GM21528 (cell line): ENCODE data around the gene PI4KA.
"Not testable (repeated sequence)": the region's sequence is repeated elsewhere in the genome, so short reads cannot be mapped to it uniquely, and the experiment has no call there.

ENCODE experiments used
- ATAC-seq: cut with Tn5 transposase; IDR thresholded peaks from one replicate; pipeline ENCODE4 v1.9.1; 2021; ENCODE audit warnings: mild to moderate bottlenecking, moderate library complexity; ENCODE audit not compliant: unreplicated experiment, low FRiP score

Gene PI4KA

GRCh38 chr22:20702546-20703413 is 155.8 kb downstream of the PI4KA start:
- peak; percentile 80 for ATAC-seq

GRCh38 chr22:20702175-20702545 is 156.5 kb downstream of the PI4KA start:
- ATAC-seq, result peak; percentile 24

GRCh38 chr22:20701680-20702136 is 156.9 kb downstream of the PI4KA start:
- ATAC-seq, result peak; percentile 15

- ATAC-seq, result not testable (repeated sequence)
Observed at GRCh38 chr22:20700347-20700746, 158.3 kb downstream of the PI4KA start.

GRCh38 chr22:20699856-20700255 is 158.8 kb downstream of the PI4KA start:
- ATAC-seq, result not testable (repeated sequence)

GRCh38 chr22:20697481-20698113 is 161.0 kb downstream of the PI4KA start:
- not testable (repeated sequence) for ATAC-seq

- not testable (repeated sequence) for ATAC-seq
Observed at GRCh38 chr22:20696056-20696455, 162.6 kb downstream of the PI4KA start.

- not testable (repeated sequence) for ATAC-seq
Observed at GRCh38 chr22:20695205-20695604, 163.4 kb downstream of the PI4KA start.

GRCh38 chr22:20694256-20694655 is 164.4 kb downstream of the PI4KA start:
- ATAC-seq, result not testable (repeated sequence)

- ATAC-seq, result not testable (repeated sequence)
Observed at GRCh38 chr22:20692926-20693325, 165.7 kb downstream of the PI4KA start.

GRCh38 chr22:20690586-20691317 is 167.9 kb downstream of the PI4KA start:
- not testable (repeated sequence) for ATAC-seq

- not testable (repeated sequence) for ATAC-seq
Observed at GRCh38 chr22:20687356-20688172, 171.0 kb downstream of the PI4KA start.

- not testable (repeated sequence) for ATAC-seq
Observed at GRCh38 chr22:20685764-20686163, 172.8 kb downstream of the PI4KA start.

- ATAC-seq, result not testable (repeated sequence)
Observed at GRCh38 chr22:20678792-20679435, 179.7 kb downstream of the PI4KA start.

- no peak for ATAC-seq
Observed at GRCh38 chr22:20677684-20678242, 180.8 kb downstream of the PI4KA start.

GRCh38 chr22:20675613-20676012 is 183.0 kb downstream of the PI4KA start:
- ATAC-seq, result not testable (repeated sequence)

- no peak for ATAC-seq
Observed at GRCh38 chr22:20674998-20675397, 183.6 kb downstream of the PI4KA start.

- ATAC-seq, result no peak
Observed at GRCh38 chr22:20673295-20674195, 185.1 kb downstream of the PI4KA start.
